ENCODE data around the gene POLR1A.

Gene POLR1A

DNA sequence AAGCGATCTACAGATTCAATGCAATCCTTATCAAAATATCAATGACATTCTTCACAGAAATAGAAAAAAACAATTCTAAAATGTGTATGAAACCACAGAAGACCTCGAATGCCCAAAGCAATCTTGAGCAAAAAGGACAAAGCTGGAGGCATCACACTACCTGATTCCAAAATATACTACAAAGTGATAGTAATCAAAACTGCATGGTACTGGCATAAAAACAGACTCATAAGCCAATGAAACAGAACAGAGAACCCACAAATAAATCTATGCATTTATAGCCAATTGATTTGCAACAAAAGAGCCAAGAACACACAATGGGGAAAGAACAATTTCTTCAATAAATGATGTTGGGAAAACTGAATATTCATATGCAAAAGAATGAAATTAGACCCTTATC lies 99.2 kb downstream of the POLR1A start:
- peaks cover 4% of the 10 kb centered on the region; the same call in 1 of the 2 replicates for H3K27me3 ChIP-seq (ENCODE audit: low read depth, low read length)
- no peak overlapping the region for H3K4me2 ChIP-seq (ENCODE audit: low read length)
- H2AFZ ChIP-seq (ENCODE audit: low read depth, low read length) = no peak overlapping the region
- H3K79me2 ChIP-seq (ENCODE audit: low read length) = no peaks in the 10 kb centered on the region
- no peak overlapping the region for H3K4me3 ChIP-seq (ENCODE audit: low read length)
- TF ChIP-seq, protein P1, sequence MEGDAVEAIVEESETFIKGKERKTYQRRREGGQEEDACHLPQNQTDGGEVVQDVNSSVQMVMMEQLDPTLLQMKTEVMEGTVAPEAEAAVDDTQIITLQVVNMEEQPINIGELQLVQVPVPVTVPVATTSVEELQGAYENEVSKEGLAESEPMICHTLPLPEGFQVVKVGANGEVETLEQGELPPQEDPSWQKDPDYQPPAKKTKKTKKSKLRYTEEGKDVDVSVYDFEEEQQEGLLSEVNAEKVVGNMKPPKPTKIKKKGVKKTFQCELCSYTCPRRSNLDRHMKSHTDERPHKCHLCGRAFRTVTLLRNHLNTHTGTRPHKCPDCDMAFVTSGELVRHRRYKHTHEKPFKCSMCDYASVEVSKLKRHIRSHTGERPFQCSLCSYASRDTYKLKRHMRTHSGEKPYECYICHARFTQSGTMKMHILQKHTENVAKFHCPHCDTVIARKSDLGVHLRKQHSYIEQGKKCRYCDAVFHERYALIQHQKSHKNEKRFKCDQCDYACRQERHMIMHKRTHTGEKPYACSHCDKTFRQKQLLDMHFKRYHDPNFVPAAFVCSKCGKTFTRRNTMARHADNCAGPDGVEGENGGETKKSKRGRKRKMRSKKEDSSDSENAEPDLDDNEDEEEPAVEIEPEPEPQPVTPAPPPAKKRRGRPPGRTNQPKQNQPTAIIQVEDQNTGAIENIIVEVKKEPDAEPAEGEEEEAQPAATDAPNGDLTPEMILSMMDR (IDR thresholded peaks at IDR 0.05; ENCODE audit: low read depth, low read length) = no peak
- no peak for TF ChIP-seq EZH2phosphoT487 (IDR thresholded peaks at IDR 0.05; ENCODE audit: low read depth)
- H3K36me3 ChIP-seq (replicated peaks; ENCODE audit: low read depth, low read length) = peaks cover 3% of the 10 kb centered on the region
- no peak overlapping the region for H3K27ac ChIP-seq (ENCODE audit: low read length)
- H3K9me3 ChIP-seq (ENCODE audit: insufficient read depth, low read length) = peaks cover 28% of the 10 kb centered on the region
- H3K4me1 ChIP-seq (ENCODE audit: low read length) = no peaks in the 10 kb centered on the region
- no peaks in the 10 kb centered on the region for H4K20me1 ChIP-seq (ENCODE audit: insufficient read depth, low read length)
- no peak overlapping the region for H3K9ac ChIP-seq (ENCODE audit: low read length)

DNA sequence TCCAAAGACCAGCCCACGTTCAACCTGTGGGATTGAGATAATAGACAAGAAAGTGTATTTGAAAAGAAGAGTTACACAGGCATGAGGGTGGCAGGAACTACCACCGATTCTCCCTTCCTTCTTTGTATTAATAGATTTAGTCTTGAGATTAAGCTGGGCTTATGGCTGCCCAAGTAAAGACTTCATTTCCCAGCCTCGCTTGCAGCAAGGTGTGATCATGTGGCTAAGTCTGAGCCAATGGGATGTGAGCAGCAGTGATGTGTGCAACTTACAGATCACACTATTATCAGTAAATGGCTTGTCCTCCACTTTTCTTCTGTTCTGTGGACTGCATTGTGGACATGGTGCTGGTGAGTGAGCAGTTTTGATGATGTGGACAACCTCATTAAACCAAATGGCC lies 101.7 kb downstream of the POLR1A start:
- no peaks in the 10 kb centered on the region for H4K20me1 ChIP-seq (ENCODE audit: insufficient read depth, low read length)
- peaks cover 19% of the 10 kb centered on the region for H3K4me1 ChIP-seq (ENCODE audit: low read length)
- no peak overlapping the region for H2AFZ ChIP-seq (ENCODE audit: low read depth, low read length)
- peaks cover 4% of the 10 kb centered on the region; the same call in 1 of the 2 replicates for H3K27me3 ChIP-seq (ENCODE audit: low read depth, low read length)
- no peak overlapping the region for H3K4me3 ChIP-seq (ENCODE audit: low read length)
- H3K9ac ChIP-seq (ENCODE audit: low read length) = no peak overlapping the region
- H3K27ac ChIP-seq (ENCODE audit: low read length) = no peak overlapping the region
- H3K4me2 ChIP-seq (ENCODE audit: low read length) = no peak overlapping the region
- peaks cover 3% of the 10 kb centered on the region for H3K36me3 ChIP-seq (replicated peaks; ENCODE audit: low read depth, low read length)
- peaks cover 28% of the 10 kb centered on the region for H3K9me3 ChIP-seq (ENCODE audit: insufficient read depth, low read length)
- TF ChIP-seq, protein P1 (IDR thresholded peaks at IDR 0.05; ENCODE audit: low read depth, low read length) = no peak
- TF ChIP-seq EZH2phosphoT487 (IDR thresholded peaks at IDR 0.05; ENCODE audit: low read depth) = no peak
- no peaks in the 10 kb centered on the region for H3K79me2 ChIP-seq (ENCODE audit: low read length)

DNA sequence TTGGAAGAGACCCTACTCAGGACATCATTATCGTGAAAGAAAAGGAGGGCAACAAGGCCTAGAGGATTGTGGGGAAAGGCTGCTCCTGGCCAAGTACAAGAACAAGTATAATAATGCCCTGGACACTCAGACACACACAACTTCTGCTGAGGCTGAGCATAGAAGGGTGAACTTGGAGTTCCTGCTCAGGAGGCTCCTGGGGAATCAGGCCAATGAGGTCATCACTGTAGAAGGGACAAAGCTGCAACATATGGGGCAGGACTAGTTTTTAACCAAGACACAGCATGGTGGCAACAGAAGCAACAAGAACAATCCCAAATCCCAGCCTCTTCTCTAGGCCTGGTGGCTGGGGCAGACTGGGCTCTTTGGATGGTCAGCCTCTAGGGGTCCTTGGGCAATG lies 102.6 kb downstream of the POLR1A start:
- peaks cover 3% of the 10 kb centered on the region for H3K36me3 ChIP-seq (replicated peaks; ENCODE audit: low read depth, low read length)
- H3K9ac ChIP-seq (ENCODE audit: low read length) = no peak overlapping the region
- no peak overlapping the region for H3K4me2 ChIP-seq (ENCODE audit: low read length)
- H4K20me1 ChIP-seq (ENCODE audit: insufficient read depth, low read length) = no peaks in the 10 kb centered on the region
- peaks cover 27% of the 10 kb centered on the region for H3K4me1 ChIP-seq (ENCODE audit: low read length)
- H3K9me3 ChIP-seq (ENCODE audit: insufficient read depth, low read length) = peaks cover 28% of the 10 kb centered on the region
- H2AFZ ChIP-seq (ENCODE audit: low read depth, low read length) = no peak overlapping the region
- TF ChIP-seq, protein P1 (IDR thresholded peaks at IDR 0.05; ENCODE audit: low read depth, low read length) = no peak
- TF ChIP-seq EZH2phosphoT487 (IDR thresholded peaks at IDR 0.05; ENCODE audit: low read depth) = no peak
- peaks cover 4% of the 10 kb centered on the region; the same call in 1 of the 2 replicates for H3K27me3 ChIP-seq (ENCODE audit: low read depth, low read length)
- no peak overlapping the region for H3K27ac ChIP-seq (ENCODE audit: low read length)
- H3K4me3 ChIP-seq (ENCODE audit: low read length) = no peak overlapping the region
- H3K79me2 ChIP-seq (ENCODE audit: low read length) = no peaks in the 10 kb centered on the region

DNA sequence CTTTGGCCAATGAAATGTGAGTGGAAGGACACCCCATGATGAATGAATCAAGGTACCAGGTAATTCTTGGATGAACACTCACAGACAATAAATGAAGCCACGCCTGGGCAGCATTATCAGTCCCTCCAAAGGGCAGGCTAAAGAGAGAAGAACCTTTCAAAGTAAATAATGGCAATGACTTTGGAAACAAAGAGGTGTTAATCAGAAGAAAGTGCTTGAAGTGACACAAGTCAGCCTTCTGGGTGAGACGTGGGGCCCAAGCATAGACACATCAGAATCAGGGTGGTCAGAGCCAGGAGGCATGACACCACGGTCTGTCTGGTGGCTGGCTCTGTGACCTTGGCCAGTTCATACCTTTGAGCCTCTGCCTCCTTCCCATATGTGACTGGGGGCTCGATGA lies 103.3 kb downstream of the POLR1A start:
- Histone ChIP-seq H3K79me2 (ENCODE audit: low read length) (no peaks in the 10 kb centered on the region), H2AFZ (ENCODE audit: low read depth, low read length) (no peak overlapping the region), H3K4me2 (ENCODE audit: low read length) (no peak overlapping the region), H3K4me1 (ENCODE audit: low read length) (peaks cover 35% of the 10 kb centered on the region), H3K9me3 (ENCODE audit: insufficient read depth, low read length) (peaks cover 22% of the 10 kb centered on the region; the same call in 1 of the 2 replicates), H3K9ac (ENCODE audit: low read length) (no peak overlapping the region), H3K4me3 (ENCODE audit: low read length) (no peak overlapping the region), H3K36me3 (replicated peaks; ENCODE audit: low read depth, low read length) (peaks cover 3% of the 10 kb centered on the region), H3K27me3 (ENCODE audit: low read depth, low read length) (peaks cover 4% of the 10 kb centered on the region; the same call in 1 of the 2 replicates), H3K27ac (ENCODE audit: low read length) (no peak overlapping the region), H4K20me1 (ENCODE audit: insufficient read depth, low read length) (no peaks in the 10 kb centered on the region)
- TF ChIP-seq, protein P1 (IDR thresholded peaks at IDR 0.05; ENCODE audit: low read depth, low read length) = no peak
- no peak for TF ChIP-seq EZH2phosphoT487 (IDR thresholded peaks at IDR 0.05; ENCODE audit: low read depth)
